Activated T-cell treated with anti-CD3 and anti-CD28 coated beads for 4 hours (primary cell): ENCODE measurements around the gene KCNAB2.

ENCODE experiments used
- DNase-seq: peaks from one replicate; pipeline ENCODE4 v3.0.0-alpha.2; 2020

KCNAB2 gene

DNA sequence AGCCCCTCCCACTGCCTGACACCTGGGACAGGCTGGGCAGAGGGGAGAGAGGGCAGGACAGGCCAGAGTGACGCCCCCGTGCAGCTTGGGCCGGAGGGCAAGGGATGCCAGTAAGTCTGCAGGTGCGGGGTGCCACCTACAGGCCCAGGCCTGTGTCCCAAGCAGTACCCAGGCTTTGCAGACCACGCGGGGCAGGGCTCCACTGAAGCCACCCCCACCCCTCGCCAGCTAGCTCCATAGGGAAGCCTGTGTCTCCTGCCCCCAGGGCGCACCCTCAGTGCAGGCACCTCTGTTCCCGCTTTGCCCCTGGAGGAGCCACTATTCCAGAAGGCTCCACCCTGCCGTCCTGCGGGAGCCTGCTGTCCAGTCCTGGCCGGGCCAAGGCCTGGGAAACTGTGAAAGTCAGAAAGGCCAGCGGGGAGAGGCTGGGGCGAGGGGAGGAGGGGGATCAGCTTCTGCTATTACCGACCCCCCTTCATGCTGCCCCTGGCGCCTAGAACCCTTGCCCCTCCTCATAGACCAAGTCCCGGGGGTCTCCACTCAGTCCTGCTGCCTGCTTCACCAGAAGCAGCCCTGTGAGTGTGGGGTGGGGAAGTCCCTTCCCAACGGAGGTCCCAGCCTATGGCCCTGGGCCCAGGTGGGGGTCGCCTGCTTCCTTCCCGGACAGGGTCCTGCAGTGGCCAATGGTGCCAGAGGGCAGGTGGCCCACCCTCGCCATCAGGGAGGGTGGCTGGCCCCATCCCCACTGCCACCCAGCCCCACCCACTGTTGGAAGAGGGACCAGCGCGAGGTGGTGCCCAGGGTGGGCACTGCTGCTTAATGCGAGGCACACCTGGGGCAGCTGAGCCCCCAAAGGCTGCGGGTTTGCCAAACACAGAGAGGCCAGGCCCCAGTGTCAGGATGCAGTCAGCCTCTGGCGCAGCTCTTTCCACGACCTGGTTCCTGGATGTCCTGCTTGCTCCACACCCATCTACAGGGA, 54.4 kb downstream of the KCNAB2 start:
- DNase-seq = no peak

DNA sequence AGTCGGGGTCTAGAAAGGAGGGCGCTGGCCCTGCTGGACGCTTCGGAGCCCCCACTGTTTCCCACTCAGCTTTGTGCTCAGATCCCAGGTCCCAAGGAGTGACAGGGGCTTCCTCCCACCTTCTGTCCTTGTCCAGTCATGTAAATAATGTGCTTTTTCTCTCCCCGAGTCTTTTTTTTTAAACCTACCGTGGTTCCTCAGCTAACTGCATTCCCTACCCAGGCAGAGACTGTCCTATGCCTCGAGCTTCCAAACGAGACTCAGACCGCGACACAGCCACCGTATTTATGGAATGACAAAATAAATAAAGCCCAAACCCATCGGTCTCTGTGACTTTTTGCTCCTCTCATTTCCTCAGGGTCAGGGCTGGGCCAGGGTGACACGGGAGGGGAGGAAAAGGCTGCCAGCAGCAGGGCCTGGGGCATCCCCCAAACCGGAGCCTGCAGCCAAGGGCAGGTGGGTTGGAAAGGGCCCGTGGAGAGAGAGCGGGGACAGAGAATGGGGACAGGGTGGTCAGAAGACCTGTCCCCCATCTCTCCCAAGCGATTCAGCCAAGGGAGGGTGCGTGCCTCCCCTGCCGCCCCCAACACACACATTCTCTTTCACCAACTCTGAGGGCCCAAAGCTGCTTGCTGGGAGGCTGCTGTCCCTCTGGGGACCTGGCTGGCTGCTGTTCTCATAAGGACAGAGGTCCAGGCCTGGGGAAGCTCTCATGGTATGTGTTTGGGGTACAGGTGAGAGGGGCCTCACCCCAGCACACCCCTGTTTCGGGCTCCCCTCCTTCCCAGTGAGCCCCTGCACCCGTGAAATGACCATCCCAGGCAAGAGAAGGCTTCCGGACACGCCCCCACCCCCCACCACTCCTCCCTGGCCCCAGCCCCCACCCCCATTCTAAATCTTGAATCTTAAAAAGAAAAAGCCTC, 55.4 kb downstream of the KCNAB2 start:
- DNase-seq = no peak

DNA sequence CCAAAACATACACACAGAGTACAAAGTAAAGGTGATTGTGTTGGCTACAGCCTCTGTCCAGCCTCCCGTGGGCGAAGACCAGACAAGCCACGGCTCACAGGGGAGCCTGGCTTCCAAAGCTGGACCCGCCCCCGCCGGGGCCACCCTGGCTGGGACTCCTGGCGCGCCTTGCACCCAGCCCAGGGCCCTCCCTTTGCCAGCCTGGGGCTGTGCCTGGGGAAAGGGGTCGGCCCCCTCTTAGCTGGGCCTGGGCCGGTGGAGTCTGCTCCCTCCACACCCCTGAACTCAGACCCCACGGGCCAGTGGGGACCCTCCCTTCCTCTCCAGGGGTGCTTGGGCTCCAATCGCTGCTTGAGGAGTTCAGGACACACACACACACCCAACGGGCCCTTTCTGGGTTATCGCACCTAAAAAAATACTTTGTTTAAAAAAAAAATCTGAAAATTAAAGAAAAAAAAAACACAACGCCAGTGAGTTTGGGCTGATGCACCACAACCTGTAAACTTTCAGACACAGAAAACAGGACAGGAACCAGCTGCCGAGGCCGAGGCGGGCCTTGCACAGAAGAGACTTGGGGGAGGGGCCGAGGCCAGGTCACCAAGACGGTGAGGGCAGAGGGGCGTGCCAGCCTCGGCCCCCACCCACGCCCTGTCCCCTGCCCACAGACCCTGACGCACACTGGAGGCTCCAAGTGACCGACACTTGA, 56.3 kb downstream of the KCNAB2 start:
- no peak for DNase-seq

DNA sequence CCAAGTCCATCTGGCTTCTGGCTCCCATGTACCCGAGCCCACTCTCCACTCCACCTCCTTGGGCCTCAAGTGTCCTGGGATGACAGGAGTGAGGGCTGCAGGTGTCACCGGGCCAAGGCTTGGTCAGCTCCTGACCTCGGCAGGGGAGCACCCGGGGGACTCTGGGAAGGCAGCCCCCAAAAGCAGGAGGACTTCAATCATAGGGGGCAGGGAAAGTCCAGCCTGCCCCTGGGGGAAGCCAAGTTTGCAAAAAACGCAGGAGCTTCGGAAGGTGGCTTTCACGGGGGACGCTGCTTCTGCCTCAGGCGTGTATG, 56.8 kb downstream of the KCNAB2 start:
- no peak for DNase-seq

DNA sequence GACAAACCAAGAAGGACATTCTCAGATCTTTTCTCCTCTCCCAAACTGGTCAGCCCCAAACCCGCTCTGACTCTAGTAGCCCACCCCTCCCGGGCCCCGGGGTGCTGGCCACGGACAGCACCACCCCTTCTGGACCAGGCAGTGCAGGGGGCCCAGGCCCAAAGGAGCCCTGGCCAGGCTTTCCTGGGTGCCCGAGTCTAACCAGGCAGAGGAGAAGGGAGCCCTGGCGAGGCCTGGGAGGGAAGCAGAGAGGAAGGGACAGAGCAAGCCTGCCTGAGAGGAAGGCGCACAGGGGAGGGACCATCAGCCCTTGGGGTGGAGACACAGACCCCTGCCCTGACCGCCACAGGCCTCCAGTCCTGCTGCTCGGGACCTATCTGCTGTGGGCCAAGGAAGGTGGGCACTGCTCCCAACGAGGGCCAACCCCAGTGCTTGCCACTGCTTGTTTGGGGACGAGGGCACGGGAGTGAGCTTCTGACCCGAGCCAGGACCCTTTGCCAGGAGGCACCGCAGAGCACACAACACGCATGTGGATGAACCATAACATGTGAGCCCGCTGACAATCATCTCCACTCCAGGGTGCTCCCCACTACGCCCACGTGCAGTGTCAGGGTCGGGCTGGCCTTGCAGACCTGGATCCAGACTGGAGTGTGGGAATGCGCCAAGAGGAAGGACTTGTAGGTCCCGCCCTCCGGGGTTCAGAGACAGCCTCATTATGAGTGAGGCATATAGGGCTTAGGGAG, 57.6 kb downstream of the KCNAB2 start:
- no peak for DNase-seq

DNA sequence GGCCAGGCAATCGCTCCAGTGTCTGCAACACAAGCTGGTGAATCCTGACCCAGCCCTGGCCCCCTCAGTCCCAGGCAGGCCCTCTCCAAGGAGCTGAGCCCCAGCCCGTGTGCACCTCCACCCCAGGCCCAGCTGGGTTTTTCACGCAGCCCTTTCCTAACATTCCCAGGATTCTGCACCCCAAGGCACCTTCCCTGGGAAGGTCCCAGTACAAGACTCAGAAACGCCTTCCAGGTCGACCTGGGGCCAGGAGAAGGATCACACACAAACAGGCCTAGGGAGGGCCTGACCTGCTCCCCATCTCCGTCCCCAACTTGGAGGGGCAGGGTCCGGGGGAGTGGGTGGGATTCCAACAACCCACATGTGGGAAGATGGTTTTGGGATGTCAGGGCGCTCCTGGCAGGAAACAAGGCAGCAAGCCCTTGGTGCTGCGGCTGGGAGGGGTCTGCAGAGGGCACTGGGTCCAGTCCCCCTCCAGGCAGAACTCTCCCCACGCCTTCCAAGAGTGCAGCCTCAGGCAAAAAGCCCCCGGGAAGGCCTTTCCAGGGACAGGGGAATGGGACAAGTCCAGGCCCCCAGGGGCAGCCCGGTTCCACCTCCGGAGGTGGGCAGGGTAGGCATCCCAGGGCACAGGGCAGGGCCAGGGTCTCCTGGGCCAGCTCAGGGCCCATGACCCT, 58.3 kb downstream of the KCNAB2 start:
- DNase-seq = no peak

DNA sequence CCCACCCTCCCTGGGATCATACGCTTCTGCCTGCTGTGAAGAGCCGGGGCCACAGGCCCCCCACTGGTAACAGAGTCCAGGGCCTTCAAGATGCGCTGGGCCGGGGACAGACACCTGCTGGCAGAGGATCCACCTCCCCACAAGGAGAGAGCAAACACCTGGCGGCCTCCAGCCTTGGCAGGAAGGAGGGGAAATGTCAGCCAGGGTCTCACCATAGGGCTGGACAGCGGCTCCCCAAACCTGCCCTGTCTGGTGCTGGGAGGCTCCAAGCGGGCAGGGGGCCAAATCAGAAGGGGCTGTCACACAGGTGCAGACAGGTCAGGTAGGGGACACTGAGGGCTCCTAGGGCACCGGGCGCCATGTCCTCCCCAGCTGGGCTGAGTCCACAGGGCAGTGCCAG, 58.9 kb downstream of the KCNAB2 start:
- no peak for DNase-seq

DNA sequence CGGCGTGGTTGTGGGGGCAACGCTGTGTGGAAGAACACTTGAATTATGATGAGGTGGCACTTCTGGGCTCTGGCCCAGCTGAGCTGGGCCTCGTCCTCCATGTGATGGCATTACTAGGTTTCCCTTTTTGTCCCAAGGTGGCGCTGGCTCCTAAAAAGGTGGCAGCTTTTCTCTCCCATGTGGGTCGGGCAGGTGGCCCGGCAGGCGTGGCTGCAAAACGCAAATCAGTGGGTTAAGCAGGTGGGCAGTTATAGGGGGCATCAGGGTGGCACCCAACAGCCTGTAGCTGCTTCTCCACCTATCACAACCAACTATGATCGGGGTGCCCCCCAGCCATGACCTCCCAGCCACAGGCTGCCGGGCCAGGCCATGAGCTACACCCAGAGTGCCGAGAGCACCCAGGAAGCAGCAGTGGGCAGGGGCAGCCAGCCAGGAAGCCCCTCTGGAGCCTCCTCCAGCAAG, 59.6 kb downstream of the KCNAB2 start:
- DNase-seq = no peak

DNA sequence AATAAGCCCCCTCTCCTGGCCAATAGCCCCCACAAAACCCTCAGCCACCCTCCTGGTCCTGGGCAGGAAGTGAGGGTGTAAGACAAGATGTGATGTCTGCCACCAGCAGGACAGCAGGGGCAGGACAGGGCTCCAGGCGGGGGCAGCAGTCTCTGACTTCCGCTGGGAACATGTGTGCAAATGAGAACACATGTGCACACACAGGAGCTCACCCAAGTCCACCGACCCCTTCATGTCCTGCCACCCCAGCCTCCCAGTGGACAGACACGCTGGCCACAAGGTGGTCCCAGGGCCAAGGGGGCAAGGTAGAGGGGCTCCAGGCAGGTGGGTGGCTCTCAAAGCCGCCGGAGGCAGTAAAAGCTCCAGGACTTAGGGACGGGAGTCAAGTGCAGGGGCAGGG, 60.1 kb downstream of the KCNAB2 start:
- DNase-seq = no peak

DNA sequence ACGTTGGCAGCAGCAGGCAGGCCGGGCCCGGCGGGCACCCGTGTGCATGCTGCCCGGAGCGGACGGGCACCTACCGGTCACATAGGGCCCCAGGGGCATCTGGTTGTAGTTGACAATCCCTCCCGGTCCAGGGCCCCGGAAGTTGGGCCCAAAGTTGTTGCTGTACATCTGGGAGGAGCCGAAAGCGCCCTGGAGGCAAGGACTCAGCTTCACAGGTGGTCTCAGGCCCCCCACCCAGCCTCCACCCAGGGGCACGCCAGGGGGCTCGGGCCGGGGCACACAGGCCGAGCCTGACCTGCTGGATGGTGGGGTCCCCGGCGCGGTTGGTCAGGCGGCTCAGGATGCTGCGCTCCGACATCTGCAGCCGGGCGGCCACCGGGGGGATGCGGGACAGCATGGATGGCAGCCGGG, 60.6 kb downstream of the KCNAB2 start:
- no peak for DNase-seq

DNA sequence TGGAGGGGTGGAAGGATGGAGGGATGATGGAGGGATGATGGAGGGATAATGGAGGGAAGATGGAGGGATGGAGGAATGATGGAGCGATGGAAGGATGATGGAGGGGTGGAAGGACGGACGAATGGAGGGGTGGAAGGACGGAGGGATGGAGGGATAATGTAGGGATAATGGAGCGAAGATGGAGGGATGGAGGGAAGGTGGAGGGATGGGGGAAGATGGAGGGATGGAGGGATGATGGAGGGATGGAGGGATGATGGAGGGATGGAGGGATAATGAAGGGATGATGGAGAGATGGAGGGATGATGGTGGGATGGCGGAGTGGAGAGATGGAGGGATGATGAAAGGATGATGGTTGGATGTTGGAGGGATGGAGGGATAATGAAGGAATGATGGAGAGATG, 61.3 kb downstream of the KCNAB2 start:
- no peak for DNase-seq

DNA sequence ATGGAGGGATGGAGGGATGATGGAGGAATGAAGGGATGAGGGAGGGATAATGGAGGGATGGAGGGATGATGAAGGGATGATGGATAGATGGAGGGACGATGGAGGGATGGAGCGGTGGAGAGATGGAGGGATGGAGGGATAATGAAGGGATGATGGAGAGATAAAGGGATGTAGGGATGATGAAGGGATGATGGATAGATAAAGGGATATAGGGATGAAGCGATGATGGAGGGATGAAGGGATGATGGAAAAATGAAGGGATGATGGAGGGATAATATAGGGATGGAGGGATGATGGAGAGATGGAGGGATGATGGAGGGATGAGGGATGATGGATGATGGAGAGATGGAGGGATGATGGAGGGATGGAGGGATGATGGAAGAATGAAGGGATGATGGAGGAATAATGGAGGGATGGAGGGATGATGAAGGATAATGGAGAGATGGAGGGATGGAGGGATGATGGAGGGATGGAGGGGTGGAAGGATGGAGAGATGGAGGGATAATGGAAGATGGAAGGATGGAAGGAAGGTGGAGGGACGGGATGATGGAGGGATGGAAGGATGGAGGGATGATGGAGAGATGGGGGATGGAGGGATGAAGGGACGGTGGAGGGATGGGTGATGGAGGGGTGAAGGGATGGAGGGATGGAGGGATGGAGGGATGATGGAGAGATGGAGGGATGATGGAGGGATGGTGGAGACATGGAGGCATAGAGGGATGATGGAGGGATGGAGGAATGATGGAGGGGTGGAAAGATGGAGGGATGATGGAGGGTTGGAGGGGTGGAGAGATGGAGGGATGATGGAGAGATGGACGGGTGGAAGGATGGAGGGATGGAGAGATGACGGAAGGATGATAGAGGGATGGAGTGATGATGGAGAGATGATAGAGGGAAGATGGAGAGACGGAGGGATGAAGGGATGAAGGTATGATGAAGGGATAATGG, 62.0 kb downstream of the KCNAB2 start:
- DNase-seq = no peak

DNA sequence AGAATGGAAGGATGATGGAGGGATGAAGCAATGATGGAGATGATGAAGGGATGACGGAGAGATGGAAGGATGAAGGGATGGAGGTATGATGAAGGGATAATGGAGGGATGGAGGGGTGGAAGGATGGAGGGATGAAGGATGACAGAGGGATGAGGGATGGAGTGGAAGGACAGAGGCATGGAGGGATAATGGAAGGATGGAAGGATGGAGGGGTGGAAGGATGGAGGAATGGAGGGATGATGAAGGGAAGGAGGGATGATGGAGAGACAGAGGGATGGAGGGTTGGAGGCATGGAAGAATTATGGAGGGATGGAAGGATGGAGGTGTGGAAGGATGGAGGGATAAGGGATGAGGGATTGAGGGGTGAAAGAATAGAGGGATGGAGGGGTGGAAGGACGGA, 62.8 kb downstream of the KCNAB2 start:
- no peak for DNase-seq

DNA sequence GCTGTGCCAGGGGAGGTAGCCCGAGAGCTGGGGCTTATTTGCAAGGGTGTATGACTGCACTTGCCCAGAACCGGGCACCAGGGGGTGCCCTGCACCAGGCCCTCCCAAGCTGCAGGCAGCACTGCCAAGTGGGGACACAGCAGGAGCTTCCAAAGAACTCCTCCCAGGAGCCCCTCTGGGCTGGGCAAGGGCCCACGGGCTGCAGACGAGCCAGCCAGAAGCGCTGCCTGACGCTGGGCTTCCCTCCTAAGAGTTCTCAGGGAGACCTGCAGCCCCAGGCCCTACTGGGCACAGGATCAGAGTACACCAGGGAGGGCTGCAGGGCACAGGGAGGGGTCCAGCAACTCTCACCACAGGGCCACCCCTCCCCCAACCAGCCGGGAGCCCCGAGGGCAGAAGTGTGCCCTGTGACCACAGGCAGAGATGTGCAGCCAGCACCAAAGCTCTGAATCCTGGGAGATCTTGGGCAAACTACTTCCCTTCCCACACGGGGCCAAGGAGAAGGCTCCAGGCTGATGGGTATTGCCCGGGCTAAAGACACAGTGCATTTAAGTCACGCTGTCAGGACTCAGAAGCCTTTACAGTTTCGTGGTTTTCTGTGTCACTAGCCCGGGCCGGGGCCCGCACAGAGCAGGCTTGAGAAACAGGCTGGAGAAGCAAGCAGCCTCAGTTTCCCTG, 63.4 kb downstream of the KCNAB2 start:
- no peak for DNase-seq

DNA sequence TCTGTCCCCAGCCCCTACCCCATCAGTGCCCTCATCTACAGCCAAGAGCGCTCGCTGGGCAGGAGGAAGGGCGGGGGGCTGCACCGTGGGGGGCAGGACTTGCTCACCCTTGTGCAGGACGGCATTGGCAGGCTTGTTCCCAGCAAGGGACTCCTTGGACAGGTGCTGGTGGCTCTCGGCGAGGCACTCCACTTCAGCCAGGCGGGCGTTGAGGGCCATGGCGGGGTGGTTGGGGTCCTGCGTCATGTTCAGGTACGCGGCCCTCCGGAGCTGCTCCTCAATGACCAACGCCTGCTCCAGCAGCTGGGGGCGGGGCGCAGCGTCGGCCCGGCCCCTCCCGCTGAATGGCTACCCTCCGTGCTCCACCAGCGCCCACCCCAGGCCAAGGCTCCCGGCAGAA, 64.0 kb downstream of the KCNAB2 start:
- DNase-seq = no peak

DNA sequence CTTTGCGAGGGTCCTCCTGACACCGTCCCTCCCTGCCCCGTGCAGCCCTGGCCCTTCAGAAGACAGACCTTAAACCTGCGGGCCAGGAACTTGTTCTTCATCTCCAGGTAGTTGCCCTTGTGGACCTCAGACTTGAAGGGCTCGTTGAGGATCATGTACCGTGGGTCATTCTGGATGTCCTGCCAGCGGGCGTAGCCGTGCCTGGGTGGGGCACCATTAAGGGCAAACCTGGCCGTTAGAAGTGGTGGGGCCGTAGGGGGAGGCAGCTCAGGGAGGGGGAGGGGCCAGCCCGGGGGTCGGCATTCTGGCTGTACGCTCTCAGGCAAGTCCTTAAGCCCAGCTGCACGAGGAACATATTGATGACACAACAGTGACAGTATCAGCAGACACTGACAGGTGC, 64.6 kb downstream of the KCNAB2 start:
- DNase-seq = no peak

DNA sequence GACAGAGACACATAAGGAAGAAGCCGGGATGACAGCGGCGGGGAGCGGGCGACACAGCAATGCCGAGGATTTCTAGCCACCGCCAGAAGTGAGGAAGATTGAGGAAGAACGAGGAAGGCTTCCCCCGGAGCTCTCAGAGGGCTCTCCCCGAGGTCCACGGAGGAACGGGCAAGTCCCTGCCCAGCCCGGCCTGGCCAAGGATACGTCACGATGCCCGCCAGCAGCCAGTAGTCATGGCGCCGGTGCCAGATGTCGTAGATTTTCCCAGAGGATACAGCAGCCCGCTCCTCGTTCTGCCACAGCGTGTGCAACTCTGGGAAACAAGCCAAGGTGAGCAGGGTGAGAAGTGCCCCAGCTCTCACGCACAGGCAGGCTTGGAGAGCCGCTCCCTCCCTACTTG, 65.9 kb downstream of the KCNAB2 start:
- DNase-seq = no peak

DNA sequence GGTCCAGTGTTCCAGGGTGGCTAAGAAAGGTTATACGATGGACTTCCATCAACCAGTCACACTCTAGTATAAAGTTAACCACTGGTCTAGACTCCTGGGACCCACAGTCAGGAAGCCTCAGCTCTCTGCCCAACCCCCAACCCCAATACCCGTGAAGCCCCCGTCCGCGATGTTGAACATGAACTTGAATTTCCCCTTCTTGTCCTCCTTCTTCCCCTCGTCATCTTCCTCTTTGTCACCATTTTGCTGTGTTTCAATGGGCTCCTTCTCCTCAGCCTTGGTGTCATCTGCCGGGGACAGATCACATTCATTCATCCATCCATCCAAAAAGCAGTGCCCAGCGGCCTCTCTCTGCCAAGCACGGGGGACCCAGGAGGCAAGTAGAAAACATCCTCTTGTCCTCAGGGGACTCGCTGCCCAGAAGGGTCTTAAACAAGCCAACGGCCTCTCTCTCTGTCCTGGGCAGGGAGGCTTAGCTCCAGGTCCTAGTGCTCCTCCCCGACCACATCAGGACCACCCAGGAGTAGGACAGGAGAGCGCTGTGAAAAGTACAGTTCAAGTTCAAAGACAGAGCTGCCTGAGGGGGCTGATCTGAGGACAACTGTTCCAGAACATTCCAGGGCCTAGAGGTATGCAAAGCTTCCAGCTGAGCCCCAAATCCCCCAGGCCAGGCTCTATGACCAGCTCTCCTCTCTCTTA, 66.5 kb downstream of the KCNAB2 start:
- no peak for DNase-seq

DNA sequence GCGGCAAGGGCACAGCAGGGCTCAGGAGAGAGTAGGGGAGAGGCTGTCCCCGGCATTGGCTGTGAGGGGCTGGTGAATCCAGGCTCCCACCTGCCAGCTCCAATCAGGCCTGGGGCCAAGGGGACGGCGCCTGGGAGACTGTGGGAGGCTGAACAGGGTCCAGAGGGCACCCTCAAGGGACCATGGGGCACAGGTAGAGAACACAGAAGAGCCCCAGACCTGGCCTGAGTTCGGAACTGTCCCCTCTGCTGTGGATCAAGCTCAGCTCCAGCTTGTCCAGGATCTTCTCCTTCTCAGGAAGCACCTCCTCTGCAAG, 67.0 kb downstream of the KCNAB2 start:
- DNase-seq = no peak

DNA sequence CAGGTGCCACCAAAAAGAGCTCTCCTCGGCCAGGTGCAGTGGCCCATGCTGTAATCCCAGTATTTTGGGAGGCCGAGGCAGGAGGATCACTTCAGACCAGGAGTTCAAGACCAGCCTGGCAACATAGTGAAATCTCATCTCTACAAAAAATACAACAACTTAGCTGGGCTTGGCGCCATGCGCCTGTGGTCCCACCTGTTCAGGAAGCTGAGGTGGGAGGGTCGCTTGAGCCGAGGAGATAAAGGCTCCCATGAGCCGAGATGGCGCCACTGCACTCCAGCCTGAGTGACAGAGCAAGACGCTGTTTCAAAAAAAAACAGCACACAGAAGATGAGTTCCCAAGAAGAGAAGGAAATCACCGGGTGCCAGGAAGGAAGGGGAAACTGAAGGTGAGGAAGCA, 67.4 kb downstream of the KCNAB2 start:
- DNase-seq = no peak
